SH-SY5Y (cell line): Measurements from ENCODE around the gene MPP4.

Experiments
- GATA2 ChIP-seq: IDR thresholded peaks from 2 replicates; pipeline ENCODE4 v1.6.1; 2011; ENCODE audit warnings: mild to moderate bottlenecking, low read depth, low read length
- GATA3 ChIP-seq: IDR thresholded peaks from 2 replicates; pipeline ENCODE4 v1.6.1; 2011; ENCODE audit warnings: low read depth, mild to moderate bottlenecking, low read length, moderate library complexity

Gene MPP4

DNA sequence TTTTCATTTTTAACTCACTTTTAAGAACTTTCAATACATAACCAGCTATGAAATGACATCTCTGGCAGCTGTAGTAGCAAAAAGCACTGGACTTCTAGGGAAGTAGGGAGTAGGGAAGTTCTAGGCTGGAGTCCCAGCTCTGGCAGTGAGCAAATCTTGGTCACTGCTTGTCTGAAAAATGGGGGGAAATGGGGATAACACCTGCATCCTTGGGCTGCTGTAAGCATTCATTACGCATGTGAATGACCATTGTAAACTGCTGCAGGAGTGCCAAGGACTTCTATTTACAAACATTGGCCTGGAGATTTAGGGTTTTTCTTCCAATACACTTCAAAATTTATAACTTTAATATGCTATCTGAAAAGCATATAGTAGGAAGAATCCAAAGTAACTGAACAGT, 972 bp upstream of the MPP4 start:
- TF ChIP-seq GATA2 (no peak), GATA3 (no peak)

DNA sequence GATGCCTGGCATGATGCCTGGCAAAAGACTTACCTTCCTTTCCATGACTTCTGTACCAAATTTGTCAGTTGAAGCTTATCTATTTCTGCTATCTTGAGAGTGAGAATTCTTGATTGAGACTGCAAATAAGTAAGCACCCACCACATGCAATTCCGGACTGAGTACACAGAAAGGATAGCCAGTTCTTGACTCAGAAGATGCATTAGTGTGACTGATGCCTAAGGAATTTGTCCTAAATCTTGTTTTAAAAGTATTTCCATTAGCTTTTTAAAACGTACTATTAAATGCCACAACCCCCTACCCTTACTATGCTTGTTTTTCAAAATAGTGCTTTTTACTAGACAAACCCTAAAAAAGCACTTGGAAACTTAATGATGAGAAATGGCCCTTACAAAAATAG, 545 bp downstream of the MPP4 start:
- no peak for TF ChIP-seq GATA3
- no peak for TF ChIP-seq GATA2

DNA sequence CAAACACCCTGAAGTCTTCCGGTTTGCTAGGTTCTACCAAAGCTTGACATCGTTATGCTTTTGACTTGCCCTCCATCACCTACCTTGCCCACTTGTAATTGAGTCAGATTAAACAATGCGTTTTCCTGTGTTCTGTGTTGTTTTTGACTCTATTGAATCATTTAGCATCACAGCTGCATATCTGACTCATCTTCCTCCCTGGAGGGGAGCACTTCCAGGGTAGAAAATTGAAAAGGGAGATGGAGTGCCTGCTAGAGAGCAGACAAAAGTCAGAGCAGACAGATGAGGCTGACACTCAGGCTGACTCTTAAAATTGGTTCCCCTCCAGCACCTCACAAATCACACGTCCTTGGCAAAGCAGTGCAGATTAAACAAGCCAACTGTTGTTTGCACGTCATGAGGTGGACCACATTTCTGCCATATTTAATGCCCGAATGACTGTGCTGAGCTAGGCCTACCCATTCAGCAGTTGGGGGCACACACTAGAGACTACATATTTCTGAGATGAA, 2.2 kb downstream of the MPP4 start:
- TF ChIP-seq GATA3 (no peak), GATA2 (no peak)

DNA sequence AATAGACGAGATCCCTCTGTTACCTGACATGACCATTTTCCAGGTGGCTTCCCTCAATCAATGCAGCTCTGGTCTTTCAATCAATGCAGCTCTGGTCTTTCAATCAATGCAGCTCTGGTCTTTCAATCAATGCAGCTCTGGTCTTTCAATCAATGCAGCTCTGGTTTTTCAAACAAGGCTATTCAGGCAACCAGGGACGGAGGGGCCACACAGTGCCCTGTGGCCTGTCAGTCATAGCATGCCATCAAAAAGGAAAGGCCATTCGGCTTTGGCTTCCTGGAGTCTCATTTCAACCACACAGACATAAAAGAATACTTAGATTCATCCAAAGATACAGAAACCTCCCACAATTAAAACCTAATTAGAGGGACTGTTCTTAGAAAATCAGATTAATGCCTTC, 13.3 kb downstream of the MPP4 start:
- TF ChIP-seq GATA3, result no peak
- no peak for TF ChIP-seq GATA2

DNA sequence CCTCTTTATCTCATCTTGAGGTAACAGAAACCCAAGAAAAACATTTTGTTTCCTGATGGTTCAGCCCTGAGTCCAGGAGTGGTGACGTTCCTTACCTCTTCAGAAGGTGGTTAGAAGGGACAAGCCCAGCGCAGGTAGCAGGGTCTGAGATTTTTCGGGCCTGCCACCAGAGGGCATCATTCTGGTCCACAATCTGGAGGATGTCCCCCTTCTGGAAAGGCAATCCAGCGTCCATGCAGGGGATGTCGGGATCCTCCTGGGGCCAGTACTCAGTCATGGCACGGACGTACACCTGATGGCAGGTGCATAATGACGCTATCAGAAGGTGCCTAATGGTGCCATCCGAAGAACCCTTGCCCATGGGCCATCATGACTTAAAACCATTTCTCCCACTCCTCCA, 17.7 kb downstream of the MPP4 start:
- TF ChIP-seq GATA3, result no peak
- TF ChIP-seq GATA2, result no peak

DNA sequence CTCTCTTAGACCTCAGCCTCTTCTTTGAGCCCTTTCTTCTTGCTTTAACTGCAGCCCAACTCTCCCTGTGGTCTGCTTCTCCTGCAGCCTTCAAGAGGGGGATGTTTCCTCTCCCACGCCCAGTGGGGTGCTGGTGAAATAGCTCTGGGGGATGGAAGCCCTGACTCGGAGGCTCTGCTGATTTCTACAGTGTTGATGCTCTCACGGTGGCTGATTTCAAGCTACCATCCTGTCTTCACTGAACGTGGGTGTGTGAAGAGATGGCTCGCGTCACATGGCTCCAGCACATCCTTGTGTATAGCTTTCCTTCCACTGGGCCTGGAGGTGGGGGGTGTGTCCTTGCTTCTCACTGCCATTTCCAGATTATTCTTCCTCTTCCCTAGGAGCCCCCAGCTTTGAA, 20.0 kb downstream of the MPP4 start:
- no peak for TF ChIP-seq GATA3

DNA sequence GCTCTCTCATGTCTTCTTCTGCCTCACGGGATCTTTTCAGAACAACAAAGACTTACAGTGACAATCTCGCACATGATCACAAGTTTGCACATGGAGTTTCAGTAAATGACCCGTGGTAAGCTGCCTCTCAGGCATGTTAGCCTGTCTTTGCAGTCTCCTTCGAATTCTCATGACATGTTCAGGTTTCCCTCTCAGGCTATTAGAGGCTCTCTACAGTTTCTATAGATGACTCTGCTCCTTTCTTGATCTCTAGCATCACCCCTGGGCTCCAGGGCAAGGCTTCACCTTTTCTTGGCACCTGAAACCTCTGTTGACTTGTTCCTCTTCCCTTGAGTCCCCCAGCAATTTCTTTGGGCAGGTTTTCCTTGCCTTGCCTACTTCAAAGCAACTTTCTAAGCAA, 23.0 kb downstream of the MPP4 start:
- TF ChIP-seq GATA3, result no peak

DNA sequence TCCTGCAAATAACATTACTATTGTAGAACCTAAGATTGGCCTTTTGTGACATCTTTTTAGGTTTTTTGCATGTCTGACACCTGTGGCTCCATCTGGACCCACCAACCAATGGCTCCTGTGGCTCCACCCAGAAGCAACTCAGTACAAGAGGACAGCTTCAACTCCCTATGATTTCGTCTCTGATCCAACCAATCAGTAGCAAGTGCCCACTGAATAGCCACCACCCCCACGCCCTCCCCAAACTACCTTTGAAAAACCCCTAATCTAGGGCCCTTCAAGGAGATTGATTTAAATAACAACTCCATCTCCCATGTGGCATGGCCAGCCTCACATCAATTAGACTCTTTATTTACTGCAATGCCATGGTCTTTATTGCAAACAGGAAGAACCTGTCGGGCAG, 23.6 kb downstream of the MPP4 start:
- no peak for TF ChIP-seq GATA2
- TF ChIP-seq GATA3, result no peak

DNA sequence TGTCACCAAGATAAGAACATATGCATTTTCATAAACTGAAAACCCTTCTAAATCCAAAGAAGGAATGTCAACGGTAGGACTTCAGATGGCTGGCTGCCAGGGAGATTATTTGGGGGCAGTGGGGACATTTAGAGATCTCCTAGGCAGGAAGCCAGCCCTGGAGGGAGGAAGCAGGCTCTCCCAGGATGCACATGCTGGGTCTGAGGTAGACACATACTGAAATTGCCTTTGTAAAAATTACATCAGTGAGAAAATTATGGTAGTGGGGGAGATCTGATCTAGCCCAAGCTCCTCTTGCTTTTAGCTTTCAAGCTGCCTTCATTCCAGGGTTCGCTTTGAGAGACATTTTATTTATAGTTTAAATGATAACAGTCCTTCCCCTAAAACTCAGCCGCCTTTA, 24.1 kb downstream of the MPP4 start:
- TF ChIP-seq GATA2, result no peak
- no peak for TF ChIP-seq GATA3

DNA sequence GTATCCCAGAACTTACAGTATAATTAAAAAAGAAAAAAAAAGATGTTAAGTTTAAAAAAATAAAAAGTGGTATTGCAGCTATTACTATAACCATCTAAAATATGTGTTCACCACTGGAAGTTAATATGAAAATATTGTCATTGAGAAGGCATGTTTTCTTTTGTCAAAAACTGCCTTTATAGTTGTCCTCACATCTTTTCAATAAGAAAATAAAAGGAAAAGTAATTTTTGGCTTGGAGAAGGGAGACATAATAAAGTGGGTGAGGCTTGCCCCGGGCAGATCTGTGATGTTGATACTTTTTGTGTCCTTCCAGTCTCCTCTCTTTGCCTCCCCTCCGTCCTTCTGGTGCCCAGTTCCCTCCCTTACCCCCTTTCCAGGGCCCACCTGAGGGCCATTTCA, 24.9 kb downstream of the MPP4 start:
- TF ChIP-seq GATA2 (no peak), GATA3 (no peak)

DNA sequence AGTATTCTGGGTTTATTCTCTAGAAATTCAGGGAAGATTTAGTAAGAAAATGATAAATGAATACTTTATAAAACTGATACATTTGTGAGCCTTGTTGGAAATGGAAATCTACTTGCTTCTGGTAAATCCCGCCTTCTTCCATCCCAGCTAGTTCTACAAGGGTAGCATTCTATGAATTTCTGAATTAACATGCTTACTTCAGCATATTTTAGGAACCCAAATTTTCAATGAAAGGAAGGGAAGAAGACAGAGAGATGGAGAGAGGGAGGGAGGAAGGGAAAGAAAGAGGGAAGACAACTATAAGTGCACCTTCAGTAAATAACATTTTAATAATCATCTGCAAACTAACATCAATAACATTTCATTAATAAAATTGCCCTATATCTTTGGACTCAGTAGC, 28.6 kb downstream of the MPP4 start:
- TF ChIP-seq GATA3 (no peak), GATA2 (no peak)

DNA sequence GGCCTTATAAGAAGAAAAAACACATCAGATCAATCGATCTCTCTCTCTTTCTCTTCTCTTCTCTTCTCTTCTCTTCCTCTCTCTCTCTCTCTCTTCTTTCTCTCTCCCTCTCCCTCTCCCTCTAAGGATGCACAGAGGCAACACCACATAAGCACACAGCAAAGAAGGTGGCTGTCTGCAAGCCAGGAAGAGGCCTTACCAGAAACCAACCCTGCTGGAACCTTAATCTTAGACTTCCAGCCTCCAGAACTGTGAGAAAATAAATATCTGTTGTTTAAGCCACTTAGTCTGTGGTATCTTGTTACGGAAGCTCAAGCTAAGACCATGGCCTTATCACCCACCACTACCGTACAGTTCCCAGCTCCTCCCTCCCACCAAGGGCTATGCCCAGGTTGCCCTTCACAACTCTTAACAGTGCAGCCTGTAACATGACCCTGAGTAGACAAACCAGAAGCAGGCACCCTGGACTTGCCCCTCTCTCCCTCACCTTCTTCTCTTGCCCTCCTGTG, 30.0 kb downstream of the MPP4 start:
- TF ChIP-seq GATA2, result no peak
- TF ChIP-seq GATA3, result no peak

DNA sequence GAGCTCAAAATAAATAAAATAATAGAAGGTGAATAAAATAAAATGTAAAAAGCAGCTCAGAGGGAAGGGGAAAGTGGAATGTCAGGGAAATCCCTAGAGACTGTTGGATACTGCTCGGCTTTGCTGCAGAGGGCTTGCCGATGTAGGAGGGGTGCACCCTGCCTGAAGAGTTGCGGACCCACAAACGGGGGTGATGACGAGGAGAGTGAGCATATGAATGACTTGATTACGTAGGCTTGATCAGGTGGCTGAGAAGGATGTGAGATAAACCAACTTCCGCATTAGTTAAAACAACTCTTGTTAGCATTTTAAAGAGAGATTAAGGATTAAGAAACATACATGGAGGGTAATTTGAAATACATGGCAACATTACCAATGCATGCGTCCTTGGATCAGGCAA, 34.1 kb downstream of the MPP4 start:
- TF ChIP-seq GATA2 (no peak), GATA3 (no peak)

DNA sequence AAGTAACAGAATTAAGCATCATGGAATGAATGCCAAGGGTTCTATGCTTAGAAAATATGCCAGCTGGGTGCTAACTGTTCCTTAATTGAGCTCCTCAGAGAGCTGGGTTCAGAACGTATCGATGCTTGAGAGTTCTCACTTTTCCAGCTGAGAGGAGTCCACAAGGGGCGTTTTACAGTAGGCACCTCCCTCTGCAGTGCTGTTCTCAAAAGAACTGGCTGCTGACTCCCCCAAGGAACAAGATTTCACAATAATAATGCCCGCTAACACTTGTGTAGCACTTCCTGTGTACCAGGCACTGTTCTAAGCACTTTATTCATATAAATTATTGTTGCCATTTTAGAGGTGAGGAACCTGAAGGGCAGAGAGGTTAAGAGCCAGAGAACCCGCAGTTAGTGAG, 37.1 kb downstream of the MPP4 start:
- TF ChIP-seq GATA3 (no peak), GATA2 (no peak)

DNA sequence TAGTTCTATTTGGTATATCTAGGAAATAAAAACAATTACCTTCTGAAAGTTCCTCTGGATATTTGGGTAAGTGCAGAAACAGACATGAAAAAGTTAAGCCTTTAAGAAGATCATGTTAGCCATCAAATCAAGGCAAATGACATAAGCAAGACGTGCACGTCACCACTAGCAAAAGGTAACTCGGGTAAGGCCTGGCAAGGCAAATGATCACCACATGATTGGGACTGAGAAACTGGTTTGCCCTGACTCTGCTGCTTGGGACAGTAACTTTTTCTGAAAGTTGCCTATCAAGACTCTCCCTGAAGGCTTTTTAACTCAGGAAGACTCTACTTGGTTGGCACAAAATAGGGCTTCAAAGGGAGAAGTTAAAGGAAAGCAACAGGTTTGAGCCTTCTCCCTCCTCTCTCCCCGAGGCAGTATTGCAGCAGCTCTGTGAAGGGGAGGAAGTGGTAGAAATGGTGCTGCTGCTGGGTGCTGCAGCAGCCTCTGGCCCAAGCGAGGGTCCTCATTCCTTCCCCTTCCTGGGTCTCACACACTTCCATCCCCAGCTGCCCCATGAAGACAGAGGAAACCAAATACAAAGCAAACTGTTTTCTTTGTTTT, 38.0 kb downstream of the MPP4 start:
- no peak for TF ChIP-seq GATA2
- no peak for TF ChIP-seq GATA3

DNA sequence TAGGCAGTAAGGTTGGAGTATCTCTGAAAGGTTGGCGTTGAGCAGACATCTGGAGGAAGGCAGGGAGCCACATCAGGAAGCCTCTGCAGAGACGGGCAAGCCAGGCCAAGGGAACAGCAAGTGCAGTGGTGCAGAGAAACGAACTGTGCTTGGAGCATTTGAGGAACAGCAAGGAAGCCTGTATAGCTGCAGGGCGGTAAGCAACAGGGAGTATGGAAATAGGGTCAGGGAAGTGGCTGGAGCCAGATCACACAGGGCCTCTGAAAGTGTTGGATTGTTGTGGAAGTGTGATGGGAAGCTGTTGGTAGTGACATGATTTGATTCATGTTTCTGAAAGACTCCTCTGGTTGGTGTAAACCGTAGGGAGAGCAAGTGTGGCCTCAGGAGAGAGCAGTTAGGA, 41.7 kb downstream of the MPP4 start:
- TF ChIP-seq GATA3, result no peak
